A549 (cell line): ENCODE measurements around the gene C1orf115.

Experiments used
- E2F6 ChIP-seq: IDR thresholded peaks from 2 replicates; pipeline ENCODE4 v1.6.1; 2012; ENCODE audit warnings: low read depth, borderline replicate concordance
- EP300 ChIP-seq, 2 experiments: fragments of >200 bp; sonication (Bioruptor Twin); formaldehyde crosslinking; IDR thresholded peaks; 2 replicates in 1 of 2; 3 replicates in 1 of 2; pipeline ENCODE4 v1.6.1; 2016 to 2017
- ESRRA ChIP-seq: fragments of 150-350 bp; IDR thresholded peaks from 2 replicates; pipeline ENCODE4 v1.6.1; 2014; ENCODE audit warnings: mild to moderate bottlenecking, low read length, borderline replicate concordance
- PBX3 ChIP-seq: IDR thresholded peaks from 2 replicates; pipeline ENCODE4 v1.6.1; 2012
- PHF8 ChIP-seq: fragments of 200-600 bp; sonication (generic); IDR thresholded peaks from 2 replicates; pipeline ENCODE4 v1.6.1; 2016; ENCODE audit warnings: low read depth, mild to moderate bottlenecking, antibody characterized with exemption, moderate library complexity, borderline replicate concordance
- POLR2A ChIP-seq: IDR thresholded peaks from 2 replicates; pipeline ENCODE4 v1.6.1; 2012; ENCODE audit warnings: mild to moderate bottlenecking, low read length
- RARB ChIP-seq: fragments of 250-450 bp; sonication (Bioruptor Pico); IDR thresholded peaks from 2 replicates; pipeline ENCODE4 v1.8.0; 2021; ENCODE audit warnings: mild to moderate bottlenecking, moderate library complexity
- REST ChIP-seq: fragments of 200-600 bp; sonication (generic); IDR thresholded peaks from 2 replicates; pipeline ENCODE4 v1.6.1; 2016; ENCODE audit warnings: antibody characterized with exemption, mild to moderate bottlenecking, moderate library complexity
- TF ChIP-seq, protein P1 (sequence below): fragments of >200 bp; sonication (Bioruptor Twin); formaldehyde crosslinking; IDR thresholded peaks from 3 replicates; pipeline ENCODE4 v1.5.1; 2016
- TF ChIP-seq, protein P2 (sequence below): IDR thresholded peaks from 2 replicates; pipeline ENCODE4 v1.6.1; 2012

GRCh38 chr1:220687809-220688208, 2.4 kb upstream of the C1orf115 start:
- no peak for TF ChIP-seq REST
- TF ChIP-seq, protein P1, sequence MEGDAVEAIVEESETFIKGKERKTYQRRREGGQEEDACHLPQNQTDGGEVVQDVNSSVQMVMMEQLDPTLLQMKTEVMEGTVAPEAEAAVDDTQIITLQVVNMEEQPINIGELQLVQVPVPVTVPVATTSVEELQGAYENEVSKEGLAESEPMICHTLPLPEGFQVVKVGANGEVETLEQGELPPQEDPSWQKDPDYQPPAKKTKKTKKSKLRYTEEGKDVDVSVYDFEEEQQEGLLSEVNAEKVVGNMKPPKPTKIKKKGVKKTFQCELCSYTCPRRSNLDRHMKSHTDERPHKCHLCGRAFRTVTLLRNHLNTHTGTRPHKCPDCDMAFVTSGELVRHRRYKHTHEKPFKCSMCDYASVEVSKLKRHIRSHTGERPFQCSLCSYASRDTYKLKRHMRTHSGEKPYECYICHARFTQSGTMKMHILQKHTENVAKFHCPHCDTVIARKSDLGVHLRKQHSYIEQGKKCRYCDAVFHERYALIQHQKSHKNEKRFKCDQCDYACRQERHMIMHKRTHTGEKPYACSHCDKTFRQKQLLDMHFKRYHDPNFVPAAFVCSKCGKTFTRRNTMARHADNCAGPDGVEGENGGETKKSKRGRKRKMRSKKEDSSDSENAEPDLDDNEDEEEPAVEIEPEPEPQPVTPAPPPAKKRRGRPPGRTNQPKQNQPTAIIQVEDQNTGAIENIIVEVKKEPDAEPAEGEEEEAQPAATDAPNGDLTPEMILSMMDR: no peak
- TF ChIP-seq PHF8: no peak
- TF ChIP-seq PBX3: no peak
- TF ChIP-seq E2F6: no peak
- no peak for TF ChIP-seq ESRRA
- TF ChIP-seq POLR2A: no peak
- no peak for TF ChIP-seq EP300 (IDR thresholded peaks at IDR 0.05)
- TF ChIP-seq, protein P2, sequence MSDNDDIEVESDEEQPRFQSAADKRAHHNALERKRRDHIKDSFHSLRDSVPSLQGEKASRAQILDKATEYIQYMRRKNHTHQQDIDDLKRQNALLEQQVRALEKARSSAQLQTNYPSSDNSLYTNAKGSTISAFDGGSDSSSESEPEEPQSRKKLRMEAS: no peak
- TF ChIP-seq RARB (CRISPR knock-in tag): no peak
